Measurements from ENCODE around the gene NCKAP5.

DNA sequence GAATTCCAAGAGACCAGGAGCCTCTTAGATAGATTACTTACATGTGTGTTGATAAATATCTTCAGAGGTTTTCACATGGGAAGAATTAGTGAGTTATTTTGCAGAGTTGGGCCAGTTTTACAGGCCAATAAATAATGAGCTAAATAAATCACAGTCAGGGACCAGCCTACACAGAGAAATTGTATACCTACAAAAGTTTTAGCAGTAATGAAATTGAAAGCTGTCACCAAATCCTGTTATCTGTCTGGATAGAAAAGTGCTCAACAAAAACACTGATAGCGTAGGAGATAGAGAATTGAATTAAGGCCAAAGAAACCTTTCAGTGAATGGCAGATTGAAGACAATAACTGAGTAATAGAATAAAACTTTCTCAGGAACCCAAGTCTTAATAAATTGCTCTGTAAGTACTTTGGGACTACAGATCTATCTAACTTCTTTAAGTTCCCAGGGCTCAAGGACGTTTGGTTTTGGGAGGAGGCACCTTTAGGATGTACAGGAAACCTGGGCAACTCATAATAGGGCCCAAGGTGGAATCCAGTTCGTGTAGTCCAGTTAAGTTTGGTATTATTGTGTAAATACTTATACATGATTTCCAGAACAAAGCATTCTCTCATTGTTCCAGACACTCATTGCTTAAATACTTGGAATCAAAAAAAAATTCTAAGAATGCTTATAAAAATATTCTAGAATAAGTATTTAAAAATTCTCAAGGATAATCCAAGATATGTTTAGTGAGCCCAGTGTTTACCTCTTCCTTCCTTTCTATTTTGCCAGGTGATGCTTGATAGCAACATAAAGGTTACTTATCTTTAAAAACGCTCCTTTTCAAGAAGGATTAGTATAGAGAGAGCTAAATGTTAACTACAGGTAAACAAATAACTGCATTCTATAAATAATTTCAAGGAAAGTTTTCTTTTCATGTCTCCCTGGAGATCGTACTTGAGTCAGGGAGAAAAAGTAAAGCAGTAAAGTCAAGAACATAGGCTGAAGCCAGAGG, 134.5 kb downstream of the NCKAP5 start:
- TF ChIP-seq, protein P1, sequence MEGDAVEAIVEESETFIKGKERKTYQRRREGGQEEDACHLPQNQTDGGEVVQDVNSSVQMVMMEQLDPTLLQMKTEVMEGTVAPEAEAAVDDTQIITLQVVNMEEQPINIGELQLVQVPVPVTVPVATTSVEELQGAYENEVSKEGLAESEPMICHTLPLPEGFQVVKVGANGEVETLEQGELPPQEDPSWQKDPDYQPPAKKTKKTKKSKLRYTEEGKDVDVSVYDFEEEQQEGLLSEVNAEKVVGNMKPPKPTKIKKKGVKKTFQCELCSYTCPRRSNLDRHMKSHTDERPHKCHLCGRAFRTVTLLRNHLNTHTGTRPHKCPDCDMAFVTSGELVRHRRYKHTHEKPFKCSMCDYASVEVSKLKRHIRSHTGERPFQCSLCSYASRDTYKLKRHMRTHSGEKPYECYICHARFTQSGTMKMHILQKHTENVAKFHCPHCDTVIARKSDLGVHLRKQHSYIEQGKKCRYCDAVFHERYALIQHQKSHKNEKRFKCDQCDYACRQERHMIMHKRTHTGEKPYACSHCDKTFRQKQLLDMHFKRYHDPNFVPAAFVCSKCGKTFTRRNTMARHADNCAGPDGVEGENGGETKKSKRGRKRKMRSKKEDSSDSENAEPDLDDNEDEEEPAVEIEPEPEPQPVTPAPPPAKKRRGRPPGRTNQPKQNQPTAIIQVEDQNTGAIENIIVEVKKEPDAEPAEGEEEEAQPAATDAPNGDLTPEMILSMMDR (IDR thresholded peaks at IDR 0.05), result no peak
- no peak for TF ChIP-seq EP300 (IDR thresholded peaks at IDR 0.05)

All from upper lobe of left lung (tissue), 4 donors.